Mucosa of rectum (tissue), 2 donors: Measurements from ENCODE around the gene PPM1M.

ENCODE experiments used
- H3K27ac ChIP-seq, 2 donors: one replicate each; pipeline ENCODE4 v1.7.0; 2013; ENCODE audit warnings: inconsistent platforms in 2 of 2, low read depth in 2 of 2, low read length in 2 of 2
- H3K27me3 ChIP-seq, 2 donors: one replicate each; pipeline ENCODE4 v1.7.0; 2013; ENCODE audit warnings: low read length in 2 of 2; ENCODE audit not compliant: control insufficient read depth in 2 of 2, insufficient read depth in 2 of 2
- H3K36me3 ChIP-seq, 2 donors: one replicate each; pipeline ENCODE4 v1.7.0; 2013; ENCODE audit warnings: low read length in 2 of 2; ENCODE audit not compliant: control insufficient read depth in 2 of 2, insufficient read depth in 2 of 2
- H3K4me1 ChIP-seq, 2 donors: one replicate each; pipeline ENCODE4 v1.7.0; 2013; ENCODE audit warnings: low read length in 2 of 2, mild to moderate bottlenecking in 1 of 2; ENCODE audit not compliant: control insufficient read depth in 2 of 2, insufficient read depth in 2 of 2
- H3K4me3 ChIP-seq, 2 donors: one replicate each; pipeline ENCODE4 v1.7.0; 2013; ENCODE audit warnings: low read length in 2 of 2
- H3K9ac ChIP-seq, 2 donors: one replicate each; pipeline ENCODE4 v1.7.0; 2013; ENCODE audit warnings: low read length in 2 of 2, low read depth in 1 of 2, mild to moderate bottlenecking in 1 of 2
- H3K9me3 ChIP-seq, 2 donors: one replicate each; pipeline ENCODE4 v1.7.0; 2013; ENCODE audit warnings: low read length in 2 of 2; ENCODE audit not compliant: control insufficient read depth in 2 of 2
- donor health status: healthy.
- donor health status: Normal muscosa, but diverticular disease.

Gene PPM1M

GRCh38 chr3:52245322-52246263, at the start of gene PPM1M:
Gene PPM1M (plus strand): TSS chr3:52245759. CDS start chr3:52245825, 66 bp downstream.
- peak within 1 kb of the TSS; percentile 72 to 87 for H3K27ac ChIP-seq
- H3K4me3 ChIP-seq = peak within 1 kb of the TSS; percentile 72 to 74
- peak within 1 kb of the TSS; percentile 75 to 83 for H3K9ac ChIP-seq
- peaks cover 11 to 17% of the 10 kb centered on the region in 2 donors for H3K4me1 ChIP-seq
- no peaks in the 10 kb centered on the region for H3K9me3 ChIP-seq
- H3K36me3 ChIP-seq = peaks cover 11 to 13% of the 10 kb centered on the region in 2 donors
- no peaks in the 10 kb centered on the region for H3K27me3 ChIP-seq

DNA sequence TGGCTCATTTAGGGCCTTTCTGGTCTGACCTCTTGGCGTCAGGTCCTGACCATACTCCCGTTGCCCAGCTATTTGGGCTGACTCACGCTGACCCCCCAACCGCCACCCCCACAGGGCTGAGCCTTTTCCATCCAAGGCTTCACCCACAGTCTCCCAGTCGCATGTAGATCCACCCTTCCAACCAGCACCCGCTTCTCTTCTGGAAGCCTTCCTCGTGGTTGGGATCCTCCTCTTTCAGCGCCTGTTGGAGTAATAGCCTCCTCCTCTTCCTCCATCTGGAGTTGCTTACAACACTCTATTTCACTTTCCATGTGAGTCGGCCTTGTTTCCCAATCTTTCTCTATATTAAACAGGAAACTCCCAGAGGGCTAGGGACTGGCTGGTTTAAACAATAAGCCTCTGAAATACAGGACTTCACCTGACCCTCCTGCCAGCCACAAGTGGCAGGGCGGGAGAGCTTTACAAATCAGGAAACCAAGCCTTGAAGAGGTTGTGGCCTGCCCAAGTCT, 49.7 kb upstream of the PPM1M start:
- no peaks in the 10 kb centered on the region for H3K9me3 ChIP-seq
- H3K27me3 ChIP-seq = no peaks in the 10 kb centered on the region
- peaks cover 32 to 43% of the 10 kb centered on the region in 2 donors for H3K4me1 ChIP-seq
- peaks cover 0 to 5% of the 10 kb centered on the region in 2 donors for H3K36me3 ChIP-seq
- peak overlapping the region in 1 of 2 donors; percentile 26 for H3K9ac ChIP-seq
- peak overlapping the region; percentile 83 to 93 for H3K27ac ChIP-seq
- H3K4me3 ChIP-seq = no peak overlapping the region

DNA sequence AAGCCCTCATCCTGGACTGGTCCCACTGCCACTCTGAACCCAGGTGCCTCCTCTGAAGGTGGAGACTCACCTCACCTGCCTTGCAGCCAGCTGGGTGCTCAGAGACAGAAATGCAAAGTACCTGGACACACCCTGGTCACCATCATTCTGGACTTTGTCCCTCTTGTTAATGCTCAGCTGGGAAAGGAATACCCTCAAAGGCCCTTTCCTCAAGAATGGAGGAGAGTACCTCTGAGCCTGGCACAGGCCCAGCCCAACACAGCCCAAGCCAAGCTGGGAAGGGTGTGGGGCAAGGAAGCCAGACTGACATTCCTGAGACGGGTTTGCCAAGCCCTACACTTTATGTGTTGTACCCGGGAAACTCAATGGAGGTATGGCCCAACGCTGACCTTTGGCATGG, 48.6 kb upstream of the PPM1M start:
- H3K4me3 ChIP-seq = peak overlapping the region; percentile 79 to 85
- peak overlapping the region; percentile 83 to 93 for H3K27ac ChIP-seq
- peak overlapping the region; percentile 87 to 94 for H3K9ac ChIP-seq
- no peaks in the 10 kb centered on the region for H3K9me3 ChIP-seq
- no peaks in the 10 kb centered on the region for H3K27me3 ChIP-seq
- H3K36me3 ChIP-seq = peaks cover 5 to 10% of the 10 kb centered on the region in 2 donors
- peaks cover 32 to 43% of the 10 kb centered on the region in 2 donors for H3K4me1 ChIP-seq

GRCh38 chr3:52197499-52197841, 48.1 kb upstream of the PPM1M start:
- Histone ChIP-seq H3K27me3 (no peaks in the 10 kb centered on the region), H3K4me3 (peak overlapping the region; percentile 79 to 85), H3K9me3 (no peaks in the 10 kb centered on the region), H3K4me1 (peaks cover 32 to 45% of the 10 kb centered on the region in 2 donors), H3K36me3 (peaks cover 8 to 11% of the 10 kb centered on the region in 2 donors), H3K9ac (peak overlapping the region; percentile 87 to 94), H3K27ac (peak overlapping the region; percentile 83 to 93)

GRCh38 chr3:52197842-52198625, 47.5 kb upstream of the PPM1M start, which contains the start of gene ALAS1:
Gene ALAS1 (plus strand): TSS chr3:52198160. CDS start chr3:52199242, 1,082 bp downstream.
- no peaks in the 10 kb centered on the region for H3K27me3 ChIP-seq
- peak within 1 kb of the TSS; percentile 87 to 94 for H3K9ac ChIP-seq
- H3K36me3 ChIP-seq = peaks cover 11 to 17% of the 10 kb centered on the region in 2 donors
- H3K4me3 ChIP-seq = peak within 1 kb of the TSS; percentile 79 to 85
- peak within 1 kb of the TSS; percentile 83 to 93 for H3K27ac ChIP-seq
- peaks cover 32 to 47% of the 10 kb centered on the region in 2 donors for H3K4me1 ChIP-seq
- no peaks in the 10 kb centered on the region for H3K9me3 ChIP-seq

DNA sequence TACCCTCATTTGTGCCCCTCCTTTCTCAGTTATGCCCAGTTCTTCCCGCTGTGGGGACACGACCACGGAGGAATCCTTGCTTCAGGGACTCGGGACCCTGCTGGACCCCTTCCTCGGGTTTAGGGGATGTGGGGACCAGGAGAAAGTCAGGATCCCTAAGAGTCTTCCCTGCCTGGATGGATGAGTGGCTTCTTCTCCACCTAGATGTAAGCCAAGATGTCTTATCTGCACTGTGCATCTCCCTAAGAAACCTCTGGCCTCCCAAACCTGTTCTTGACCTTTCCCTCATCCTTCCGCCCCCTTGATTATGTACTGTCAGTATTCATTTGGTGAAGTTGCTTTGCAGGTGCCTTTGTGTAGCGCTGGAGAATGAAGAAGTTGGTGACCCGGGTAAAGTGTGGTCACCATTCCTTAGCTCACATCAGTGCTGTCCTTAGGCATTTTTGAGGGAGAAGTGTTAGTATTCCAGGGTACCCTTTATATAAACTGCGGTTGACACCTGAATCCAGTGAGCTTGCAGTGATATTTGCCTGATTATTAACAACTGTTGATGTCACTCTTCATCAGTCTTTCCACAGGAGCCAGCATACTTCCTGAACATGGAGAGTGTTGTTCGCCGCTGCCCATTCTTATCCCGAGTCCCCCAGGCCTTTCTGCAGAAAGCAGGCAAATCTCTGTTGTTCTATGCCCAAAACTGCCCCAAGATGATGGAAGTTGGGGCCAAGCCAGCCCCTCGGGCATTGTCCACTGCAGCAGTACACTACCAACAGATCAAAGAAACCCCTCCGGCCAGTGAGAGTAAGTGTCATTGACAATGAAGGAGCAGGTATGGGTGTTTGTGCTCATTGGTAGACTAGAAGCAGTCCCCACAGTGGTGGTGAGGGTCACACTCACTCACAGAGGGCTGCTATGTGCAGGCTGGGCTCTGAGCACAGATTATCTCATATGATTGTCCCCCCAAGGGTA, 46.6 kb upstream of the PPM1M start:
- H3K27ac ChIP-seq = peak overlapping the region; percentile 82 to 93
- peak overlapping the region; percentile 79 to 85 for H3K4me3 ChIP-seq
- H3K36me3 ChIP-seq = peaks cover 20 to 22% of the 10 kb centered on the region in 2 donors
- H3K9ac ChIP-seq = peak overlapping the region; percentile 87 to 94
- no peaks in the 10 kb centered on the region for H3K27me3 ChIP-seq
- peaks cover 32 to 48% of the 10 kb centered on the region in 2 donors for H3K4me1 ChIP-seq
- H3K9me3 ChIP-seq = no peaks in the 10 kb centered on the region

DNA sequence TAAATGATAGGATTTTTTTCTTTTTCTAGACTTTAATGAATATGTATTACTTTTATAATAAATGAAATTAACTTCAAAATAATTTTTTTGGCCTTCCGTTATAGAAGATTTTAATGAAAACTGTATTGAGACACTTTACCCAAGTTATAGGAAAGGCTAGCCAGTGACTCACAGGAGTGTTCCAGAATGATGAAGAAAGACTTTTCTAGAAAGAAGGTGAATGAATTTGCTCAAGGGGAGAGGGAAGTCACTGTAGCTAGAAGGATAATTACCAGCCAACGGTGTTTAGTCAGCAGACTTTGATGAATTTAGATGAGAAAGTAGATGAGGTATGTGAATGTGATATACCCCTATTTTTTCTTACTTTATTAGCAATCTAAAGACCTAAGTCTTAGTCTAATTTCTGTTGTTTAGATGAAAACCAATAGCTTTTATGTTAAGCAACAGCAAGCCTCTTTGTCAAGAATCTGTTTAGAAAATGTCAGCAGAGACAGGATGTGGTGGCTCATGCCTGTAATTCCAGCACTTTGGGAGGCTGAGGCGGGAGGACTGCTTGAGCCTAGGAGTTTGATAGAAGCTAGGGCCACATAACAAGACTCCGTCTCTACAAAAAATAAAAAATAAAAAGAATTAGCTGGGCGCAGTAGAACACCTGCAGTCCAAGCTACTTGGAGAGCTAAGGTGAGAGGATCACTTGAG, 44.4 kb upstream of the PPM1M start:
- no peak overlapping the region for H3K27ac ChIP-seq

GRCh38 chr3:52202384-52203077, 43.0 kb upstream of the PPM1M start:
- Histone ChIP-seq H3K9me3 (no peaks in the 10 kb centered on the region), H3K4me1 (peaks cover 11 to 30% of the 10 kb centered on the region in 2 donors), H3K27ac (no peak overlapping the region), H3K36me3 (peaks cover 50 to 53% of the 10 kb centered on the region in 2 donors), H3K4me3 (no peak overlapping the region), H3K9ac (no peak overlapping the region), H3K27me3 (no peaks in the 10 kb centered on the region)

More for the DNA sequence above, 44.4 kb upstream of the PPM1M start:
- H3K9me3 ChIP-seq = no peaks in the 10 kb centered on the region
- H3K9ac ChIP-seq = no peak overlapping the region
- H3K36me3 ChIP-seq = peaks cover 41 to 44% of the 10 kb centered on the region in 2 donors
- H3K4me1 ChIP-seq = peaks cover 24 to 44% of the 10 kb centered on the region in 2 donors
- H3K27me3 ChIP-seq = no peaks in the 10 kb centered on the region
- H3K4me3 ChIP-seq = no peak overlapping the region
